Activated CD4-positive, alpha-beta T cell treated with anti-CD3 and anti-CD28 coated beads, Interleukin-2, amount 50 U/mL, for 4 hours (primary cell): Measurements from ENCODE around the gene MACF1.
"Not testable (repeated sequence)": the region's sequence is repeated elsewhere in the genome, so short reads cannot be mapped to it uniquely, and the experiment has no call there.

Experiments used
- DNase-seq, 2 experiments: peaks; one replicate each; pipeline ENCODE4 v3.0.0-alpha.2; 2020

The MACF1 gene

GRCh38 chr1:39427374-39427773 is 222.9 kb downstream of the MACF1 start:
- DNase-seq: no peak

- no peak for DNase-seq
Measured at GRCh38 chr1:39427912-39428311, 223.4 kb downstream of the MACF1 start.

GRCh38 chr1:39431927-39432326 is 227.4 kb downstream of the MACF1 start:
- no peak for DNase-seq

- no peak for DNase-seq
Measured at GRCh38 chr1:39434797-39435395, 230.4 kb downstream of the MACF1 start.

- no peak for DNase-seq
Measured at GRCh38 chr1:39435597-39435996, 231.1 kb downstream of the MACF1 start.

GRCh38 chr1:39436842-39437241 is 232.3 kb downstream of the MACF1 start:
- DNase-seq: no peak

GRCh38 chr1:39438042-39438441 is 233.5 kb downstream of the MACF1 start:
- DNase-seq: no peak

- no peak for DNase-seq
Measured at GRCh38 chr1:39440856-39441255, 236.4 kb downstream of the MACF1 start.

GRCh38 chr1:39441797-39442196 is 237.3 kb downstream of the MACF1 start:
- no peak for DNase-seq

GRCh38 chr1:39445573-39445972 is 241.1 kb downstream of the MACF1 start:
- DNase-seq: no peak

GRCh38 chr1:39446986-39447567 is 242.6 kb downstream of the MACF1 start:
- no peak for DNase-seq

GRCh38 chr1:39450041-39450440 is 245.5 kb downstream of the MACF1 start:
- not testable (repeated sequence) for DNase-seq

- no peak for DNase-seq
Measured at GRCh38 chr1:39450956-39451606, 246.6 kb downstream of the MACF1 start.

- DNase-seq: no peak
Measured at GRCh38 chr1:39452081-39452480, 247.6 kb downstream of the MACF1 start.

- DNase-seq: no peak
Measured at GRCh38 chr1:39452540-39452939, 248.0 kb downstream of the MACF1 start.

- DNase-seq: no peak
Measured at GRCh38 chr1:39453603-39454002, 249.1 kb downstream of the MACF1 start.

GRCh38 chr1:39458991-39459390 is 254.5 kb downstream of the MACF1 start:
- DNase-seq: no peak

GRCh38 chr1:39462074-39462473 is 257.6 kb downstream of the MACF1 start:
- no peak for DNase-seq

- DNase-seq: no peak
Measured at GRCh38 chr1:39466413-39467107, 262.1 kb downstream of the MACF1 start.

GRCh38 chr1:39467108-39467720 is 262.7 kb downstream of the MACF1 start:
- DNase-seq: not testable (repeated sequence)

GRCh38 chr1:39469150-39469549 is 264.7 kb downstream of the MACF1 start:
- DNase-seq: no peak

GRCh38 chr1:39470040-39470439 is 265.5 kb downstream of the MACF1 start:
- no peak for DNase-seq

GRCh38 chr1:39472826-39473225 is 268.3 kb downstream of the MACF1 start:
- DNase-seq: no peak
